HG03378 (cell line): ENCODE measurements around the gene MRGPRD.

Experiments used
- ATAC-seq: cut with Tn5 transposase; IDR thresholded peaks from one replicate; pipeline ENCODE4 v1.9.1; 2021; ENCODE audit warnings: mild to moderate bottlenecking, moderate library complexity; ENCODE audit not compliant: unreplicated experiment

MRGPRD gene

GRCh38 chr11:68933605-68934320, 47.0 kb downstream of the MRGPRD start:
- no peak for ATAC-seq

- ATAC-seq: no peak
Measured at GRCh38 chr11:68932933-68933577, 47.7 kb downstream of the MRGPRD start.

GRCh38 chr11:68932358-68932757, 48.4 kb downstream of the MRGPRD start:
- no peak for ATAC-seq

- ATAC-seq: no peak
Measured at GRCh38 chr11:68931911-68932310, 48.9 kb downstream of the MRGPRD start.

- ATAC-seq: no peak
Measured at GRCh38 chr11:68930991-68931855, 49.6 kb downstream of the MRGPRD start.
